ENCODE results near the gene CCDC59.
A peak's percentile ranks its signal among the peaks of the same experiment; 100 is the strongest.
"Not testable (repeated sequence)": the region's sequence is repeated elsewhere in the genome, so short reads cannot be mapped to it uniquely, and the experiment has no call there.

CCDC59 gene

GRCh38 chr12:82358200-82359114 lies at the start of gene CCDC59, which contains the start of gene METTL25:
Gene CCDC59, minus strand, starts transcription at chr12:82358387. Its CDS starts 11 bp downstream, at chr12:82358376.
Gene METTL25, plus strand, starts transcription at chr12:82358529. Its CDS starts 37 bp downstream, at chr12:82358566.
- DNase-seq (ENCODE audit: low read depth) = peak; percentile 98

GRCh38 chr12:82407481-82407880 lies 49.3 kb upstream of the CCDC59 start:
- no peak for DNase-seq (ENCODE audit: low read depth)

- no peak for DNase-seq (ENCODE audit: low read depth)
Measured at GRCh38 chr12:82406651-82407050, 48.5 kb upstream of the CCDC59 start.

- no peak for DNase-seq (ENCODE audit: low read depth)
Measured at GRCh38 chr12:82400819-82401218, 42.6 kb upstream of the CCDC59 start.

- DNase-seq (ENCODE audit: low read depth) = no peak
Measured at GRCh38 chr12:82398879-82399278, 40.7 kb upstream of the CCDC59 start.

GRCh38 chr12:82383930-82384552 lies 25.9 kb upstream of the CCDC59 start:
- DNase-seq (ENCODE audit: low read depth) = no peak

- DNase-seq (ENCODE audit: low read depth) = no peak
Measured at GRCh38 chr12:82378997-82379396, 20.8 kb upstream of the CCDC59 start.

GRCh38 chr12:82375201-82375600 lies 17.0 kb upstream of the CCDC59 start:
- no peak for DNase-seq (ENCODE audit: low read depth)

GRCh38 chr12:82366197-82366596 lies 8.0 kb upstream of the CCDC59 start:
- no peak for DNase-seq (ENCODE audit: low read depth)

GRCh38 chr12:82363990-82364389 lies 5.8 kb upstream of the CCDC59 start:
- DNase-seq (ENCODE audit: low read depth) = no peak

GRCh38 chr12:82361461-82361915 lies 3.3 kb upstream of the CCDC59 start:
- DNase-seq (ENCODE audit: low read depth) = no peak

- DNase-seq (ENCODE audit: low read depth) = not testable (repeated sequence)
Measured at GRCh38 chr12:82360834-82361233, 2.6 kb upstream of the CCDC59 start.

- no peak for DNase-seq (ENCODE audit: low read depth)
Measured at GRCh38 chr12:82359115-82359478, 910 bp upstream of the CCDC59 start.

GRCh38 chr12:82357845-82358199 lies 365 bp downstream of the CCDC59 start:
- no peak for DNase-seq (ENCODE audit: low read depth)

GRCh38 chr12:82357340-82357739 lies 847 bp downstream of the CCDC59 start:
- DNase-seq (ENCODE audit: low read depth) = no peak

GRCh38 chr12:82351390-82351789 lies 6.8 kb downstream of the CCDC59 start:
- DNase-seq (ENCODE audit: low read depth) = no peak

GRCh38 chr12:82350161-82350560 lies 8.0 kb downstream of the CCDC59 start:
- DNase-seq (ENCODE audit: low read depth) = no peak

GRCh38 chr12:82329508-82329907 lies 28.7 kb downstream of the CCDC59 start:
- no peak for DNase-seq (ENCODE audit: low read depth)

- no peak for DNase-seq (ENCODE audit: low read depth)
Measured at GRCh38 chr12:82327861-82328260, 30.3 kb downstream of the CCDC59 start.

- DNase-seq (ENCODE audit: low read depth) = no peak
Measured at GRCh38 chr12:82326905-82327503, 31.2 kb downstream of the CCDC59 start.

- DNase-seq (ENCODE audit: low read depth) = no peak
Measured at GRCh38 chr12:82325540-82326336, 32.4 kb downstream of the CCDC59 start.

- DNase-seq (ENCODE audit: low read depth) = no peak
Measured at GRCh38 chr12:82319276-82319675, 38.9 kb downstream of the CCDC59 start.
